HG03108 (cell line): Measurements from ENCODE around the gene ZNF132.

Source experiments
- ATAC-seq: cut with Tn5 transposase; IDR thresholded peaks from one replicate; pipeline ENCODE4 v1.9.1; 2021; ENCODE audit warnings: moderate library complexity; ENCODE audit not compliant: unreplicated experiment

The ZNF132 gene

GRCh38 chr19:58392945-58393724 lies 46.8 kb downstream of the ZNF132 start:
- ATAC-seq: no peak

- no peak for ATAC-seq
Measured at GRCh38 chr19:58388175-58388526, 51.8 kb downstream of the ZNF132 start.

DNA sequence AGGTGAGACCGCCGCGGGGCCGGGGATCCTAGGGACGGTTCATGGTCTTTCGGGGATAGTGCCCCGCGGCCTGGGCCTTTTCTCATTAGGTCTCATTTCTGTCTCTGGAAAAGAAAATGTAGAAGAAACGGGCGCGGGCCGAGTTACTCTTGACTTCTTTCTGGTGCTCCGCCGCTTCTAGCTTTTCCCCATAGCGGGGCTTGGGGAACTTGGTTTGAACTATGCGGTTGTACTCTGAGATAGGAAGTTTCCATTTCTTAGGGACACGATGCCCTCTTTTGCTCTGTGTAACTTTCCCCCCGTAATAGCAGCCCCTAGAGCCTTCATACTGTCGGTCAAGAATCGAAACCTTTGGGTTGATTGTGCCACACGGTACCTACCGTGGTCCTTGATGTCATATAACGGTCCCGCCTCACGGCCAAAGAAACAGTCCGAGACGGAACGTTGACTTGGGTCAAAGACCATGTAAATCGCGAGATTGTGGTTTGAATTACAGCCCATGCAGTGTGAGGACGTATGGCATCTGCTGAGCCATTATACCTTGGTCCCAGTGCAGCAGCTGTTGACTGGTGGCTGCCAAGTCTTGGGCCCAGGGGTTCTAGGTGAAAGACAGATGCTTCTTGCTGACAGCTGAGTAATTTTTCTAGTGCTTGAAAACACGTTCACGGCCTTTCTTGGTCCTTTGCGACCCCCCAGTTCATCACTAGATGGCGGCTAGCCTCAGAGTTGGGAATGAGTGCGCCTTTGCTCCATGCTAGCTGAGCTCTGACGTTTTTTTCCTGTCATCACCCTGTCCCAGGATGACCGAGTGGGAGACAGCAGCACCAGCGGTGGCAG lies 52.4 kb downstream of the ZNF132 start:
- no peak for ATAC-seq

GRCh38 chr19:58386576-58387337 lies 53.2 kb downstream of the ZNF132 start, which contains the start of gene RPS5:
TSS of gene RPS5 (plus strand) at chr19:58387269. CDS start at chr19:58388138, 869 bp downstream.
- peak; percentile 78 for ATAC-seq

- ATAC-seq: peak; percentile 5
Measured at GRCh38 chr19:58385891-58386575, 53.9 kb downstream of the ZNF132 start.

DNA sequence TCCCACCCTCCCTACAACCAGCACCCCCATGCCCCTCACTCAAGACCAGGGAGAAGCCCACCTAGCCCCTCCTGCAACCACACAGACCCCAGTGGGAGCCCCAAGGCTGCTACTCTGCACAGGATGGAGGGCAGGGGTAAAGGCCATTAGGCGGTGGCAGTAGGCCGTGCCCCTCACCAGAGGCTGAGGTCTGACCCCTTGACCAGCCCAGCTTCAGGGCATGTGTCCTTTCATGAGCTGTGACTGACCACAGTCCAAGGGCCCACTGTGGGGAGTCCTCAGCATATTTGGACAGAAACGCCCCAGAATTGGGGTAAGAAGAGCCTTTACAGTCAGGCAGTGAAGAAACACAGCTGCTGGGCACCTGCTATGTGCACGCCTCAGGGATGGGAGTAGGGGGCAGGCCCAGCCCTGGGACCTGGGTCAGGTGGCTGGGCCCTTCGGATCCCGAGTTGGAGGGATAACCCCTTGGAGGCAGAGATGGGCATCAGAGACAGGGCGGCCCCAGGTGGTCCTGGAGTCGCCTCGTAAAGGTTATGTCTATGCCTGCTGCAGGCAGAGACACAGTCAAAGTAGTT lies 54.6 kb downstream of the ZNF132 start:
- ATAC-seq: no peak

- no peak for ATAC-seq
Measured at GRCh38 chr19:58382997-58383603, 56.9 kb downstream of the ZNF132 start.
